Activated CD8-positive, alpha-beta T cell treated with anti-CD3 and anti-CD28 coated beads, Interleukin-2, amount 10 ng/mL, durations not matched to agents 7 days and 5 days (primary cell): ENCODE results near the gene PDPR. TPM values are rescaled to one million over a fixed set of nuclear protein-coding genes. Genes with fewer than 3 reads are reported as not detected.
"Not testable (repeated sequence)": the region's sequence is repeated elsewhere in the genome, so short reads cannot be mapped to it uniquely, and the experiment has no call there.

Source experiments
- ATAC-seq: fragments of 150-1000 bp; cut with Tn5 transposase; one replicate; pipeline ENCODE4 v1.10.0; 2021; ENCODE audit warnings: moderate library complexity
- CTCF ChIA-PET: fragments of 350-600 bp; sonication (Branson Sonifier 250); formaldehyde crosslinking; loops from one replicate; lab custom pipeline; 2021; ENCODE audit warnings: antibody characterized with exemption; lab: Charles Lee
- POLR2A ChIA-PET: fragments of 350-600 bp; sonication (Branson Sonifier 250); formaldehyde crosslinking; loops from one replicate; lab custom pipeline; 2021; ENCODE audit warnings: antibody characterized with exemption; lab: Charles Lee
- DNase-seq: peaks from one replicate; pipeline ENCODE4 v3.0.0-alpha.2; 2020
- H3K27ac Mint-ChIP-seq: one replicate; pipeline ENCODE4 v1.8.0; 2021; ENCODE audit warnings: mild to moderate bottlenecking, mixed read lengths
- H3K27me3 Mint-ChIP-seq: one replicate; pipeline ENCODE4 v1.8.0; 2021; ENCODE audit warnings: low read depth, mixed read lengths
- H3K36me3 Mint-ChIP-seq: one replicate; pipeline ENCODE4 v1.8.0; 2021; ENCODE audit warnings: low read depth, mixed read lengths
- H3K4me1 Mint-ChIP-seq: one replicate; pipeline ENCODE4 v1.8.0; 2021; ENCODE audit warnings: low read depth, mixed read lengths
- H3K4me3 Mint-ChIP-seq: one replicate; pipeline ENCODE4 v1.8.0; 2021; ENCODE audit warnings: mild to moderate bottlenecking, mixed read lengths
- H3K9me3 Mint-ChIP-seq: one replicate; pipeline ENCODE4 v1.8.0; 2022; ENCODE audit warnings: mixed read lengths; ENCODE audit not compliant: insufficient read depth
- total RNA-seq, 2 experiments: library from RNA; stranded (reverse); gene quantifications; one replicate each; pipeline ENCODE4 v1.2.3, GENCODE V29; 2021

The PDPR gene
- total RNA-seq, 2 experiments from 2014 or later: 22.8 to 23.3 TPM

DNA sequence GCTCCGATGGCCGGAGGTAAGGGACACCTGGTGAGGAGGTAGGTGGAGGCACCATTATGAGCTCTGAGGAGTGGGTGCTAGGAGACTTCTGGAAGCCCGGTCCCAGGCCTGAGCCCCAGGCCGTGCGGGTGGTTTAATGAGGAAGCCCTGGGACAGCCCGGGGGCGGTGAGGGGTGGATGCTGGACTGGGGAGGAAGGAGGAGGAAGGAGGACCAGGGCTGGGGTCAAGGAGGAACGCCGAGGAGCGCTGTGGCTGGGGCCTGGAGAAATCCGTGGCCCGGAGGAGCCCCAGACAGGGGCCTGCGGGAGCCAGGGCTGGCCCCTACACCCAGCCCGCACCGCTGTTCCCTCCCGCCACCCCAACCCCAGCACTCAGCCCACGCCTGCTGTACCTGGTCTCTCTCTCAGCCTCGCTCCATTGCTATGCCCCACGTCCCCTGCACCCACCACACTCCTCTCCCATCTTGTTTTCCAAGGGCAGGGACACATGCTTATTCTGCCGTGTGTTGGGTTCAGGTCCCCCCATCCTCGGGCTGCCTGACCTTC lies 60.3 kb downstream of the PDPR start:
- H3K36me3 Mint-ChIP-seq, DNase-seq, H3K4me1 Mint-ChIP-seq, H3K9me3 Mint-ChIP-seq, POLR2A ChIA-PET, H3K4me3 Mint-ChIP-seq, CTCF ChIA-PET, H3K27me3 Mint-ChIP-seq, ATAC-seq, H3K27ac Mint-ChIP-seq: not testable (repeated sequence)

DNA sequence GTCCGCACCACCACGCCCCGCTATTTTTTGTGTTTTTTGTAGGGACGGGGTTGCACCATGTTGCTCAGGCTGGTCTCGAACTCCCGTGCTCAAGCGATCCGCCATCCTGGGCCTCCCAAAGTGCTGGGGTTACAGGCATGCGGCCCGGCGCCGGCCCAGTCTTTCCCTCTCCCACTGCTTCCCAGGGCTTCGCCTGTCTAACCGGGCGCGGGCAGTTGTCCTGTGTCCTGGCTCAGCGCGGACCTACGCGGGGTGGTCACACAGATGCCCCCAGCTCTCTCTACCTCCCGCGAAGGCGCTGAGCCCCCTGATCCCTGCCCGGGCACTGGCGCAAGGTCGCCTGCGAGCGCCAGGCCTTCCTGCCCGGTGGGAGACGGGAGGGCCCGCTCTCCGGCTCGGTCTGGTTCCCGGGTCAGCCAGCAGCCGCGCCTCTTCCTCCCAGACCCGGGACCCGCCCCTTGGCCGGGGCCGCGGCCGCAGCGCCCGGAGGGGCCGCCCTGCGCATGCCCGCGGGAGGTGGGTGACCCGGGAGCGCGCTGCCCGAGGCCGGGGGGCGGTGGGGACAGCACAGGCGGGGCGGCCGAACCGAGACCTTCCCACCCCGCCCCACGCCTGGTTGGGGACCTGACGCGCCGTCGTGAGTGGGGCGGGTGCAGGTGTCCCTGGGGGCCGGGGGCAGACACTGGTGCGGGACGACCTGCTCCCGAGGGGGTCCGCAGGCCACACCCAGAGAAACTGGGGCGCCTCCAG lies 73.9 kb downstream of the PDPR start:
- H3K4me3 Mint-ChIP-seq, CTCF ChIA-PET, POLR2A ChIA-PET, H3K4me1 Mint-ChIP-seq, H3K27ac Mint-ChIP-seq, H3K27me3 Mint-ChIP-seq, H3K9me3 Mint-ChIP-seq, H3K36me3 Mint-ChIP-seq, DNase-seq: not testable (repeated sequence)
- ATAC-seq: peak; percentile 50

DNA sequence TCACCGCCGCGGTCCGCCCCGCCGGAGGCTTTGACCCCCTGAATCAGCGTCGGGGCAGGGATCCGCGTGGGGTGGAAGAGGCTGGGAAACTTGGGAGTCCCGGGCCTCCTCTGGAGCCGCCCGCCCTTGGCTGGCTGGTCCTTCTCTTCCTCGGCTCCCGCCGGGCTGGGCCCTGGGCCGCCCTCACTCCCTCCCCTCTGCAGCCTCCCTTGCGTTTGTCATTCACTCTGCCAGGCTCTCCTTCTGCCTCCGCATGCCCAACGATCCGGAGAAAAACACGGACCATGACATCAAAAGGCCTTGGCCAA lies 74.4 kb downstream of the PDPR start:
- POLR2A ChIA-PET, DNase-seq, H3K9me3 Mint-ChIP-seq, CTCF ChIA-PET, H3K4me3 Mint-ChIP-seq, H3K4me1 Mint-ChIP-seq, H3K27me3 Mint-ChIP-seq, H3K27ac Mint-ChIP-seq, H3K36me3 Mint-ChIP-seq: not testable (repeated sequence)
- peak; percentile 21 for ATAC-seq

DNA sequence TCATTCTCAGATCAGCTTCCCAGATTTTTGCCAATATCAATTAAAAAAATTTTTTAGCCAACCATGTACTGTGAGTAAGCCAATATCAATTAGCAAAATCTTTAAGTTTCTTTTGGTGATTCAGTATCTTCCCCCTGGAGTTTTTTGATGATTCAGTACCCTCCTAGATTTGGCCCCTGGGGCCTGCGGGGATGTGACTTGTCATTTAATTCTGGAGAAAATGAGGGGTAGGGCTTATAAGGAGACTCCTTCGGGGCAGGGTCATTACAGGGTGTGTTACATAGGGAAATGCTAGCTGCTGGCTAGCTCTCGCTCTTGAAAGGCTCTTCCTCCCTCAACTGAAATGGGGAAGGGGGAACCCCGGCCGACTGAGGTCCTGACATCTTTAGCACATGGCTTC lies 76.4 kb downstream of the PDPR start:
- H3K36me3 Mint-ChIP-seq, POLR2A ChIA-PET, DNase-seq, H3K27me3 Mint-ChIP-seq, ATAC-seq, H3K9me3 Mint-ChIP-seq, H3K4me3 Mint-ChIP-seq, CTCF ChIA-PET, H3K27ac Mint-ChIP-seq, H3K4me1 Mint-ChIP-seq: not testable (repeated sequence)

DNA sequence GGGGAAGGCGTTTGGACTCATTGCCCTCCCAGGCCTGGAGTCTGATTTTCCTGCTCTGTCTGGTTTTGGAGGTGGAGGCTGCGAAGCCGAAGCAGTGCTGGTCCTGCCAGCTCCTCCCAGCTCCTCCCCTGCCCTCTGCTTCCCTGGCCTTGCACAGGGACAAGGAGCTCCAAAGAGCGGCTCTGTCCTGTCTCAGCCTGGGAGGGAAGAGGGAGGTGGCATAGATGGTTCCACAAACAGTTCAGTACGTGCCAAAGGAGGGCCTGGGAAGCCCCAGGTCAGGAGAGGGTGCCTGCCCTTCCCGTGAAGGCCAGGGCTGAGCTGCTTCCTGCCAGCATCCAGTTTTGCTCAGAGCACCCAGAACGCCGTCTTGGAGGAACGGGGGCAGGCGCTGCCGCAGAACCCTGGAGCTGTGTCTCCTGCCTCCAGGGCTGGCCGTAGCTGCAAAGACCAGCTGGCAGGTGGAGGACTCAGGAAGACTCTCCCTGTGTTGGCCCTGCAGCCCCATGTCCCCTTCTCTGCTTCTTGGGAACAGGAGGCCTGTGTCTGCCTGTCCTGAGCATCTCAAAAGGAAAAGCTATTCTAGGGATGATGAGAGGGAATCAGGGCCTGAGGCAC lies 82.7 kb downstream of the PDPR start:
- H3K4me3 Mint-ChIP-seq, POLR2A ChIA-PET, DNase-seq, H3K27ac Mint-ChIP-seq, H3K27me3 Mint-ChIP-seq, ATAC-seq, H3K4me1 Mint-ChIP-seq, CTCF ChIA-PET, H3K9me3 Mint-ChIP-seq, H3K36me3 Mint-ChIP-seq: not testable (repeated sequence)

DNA sequence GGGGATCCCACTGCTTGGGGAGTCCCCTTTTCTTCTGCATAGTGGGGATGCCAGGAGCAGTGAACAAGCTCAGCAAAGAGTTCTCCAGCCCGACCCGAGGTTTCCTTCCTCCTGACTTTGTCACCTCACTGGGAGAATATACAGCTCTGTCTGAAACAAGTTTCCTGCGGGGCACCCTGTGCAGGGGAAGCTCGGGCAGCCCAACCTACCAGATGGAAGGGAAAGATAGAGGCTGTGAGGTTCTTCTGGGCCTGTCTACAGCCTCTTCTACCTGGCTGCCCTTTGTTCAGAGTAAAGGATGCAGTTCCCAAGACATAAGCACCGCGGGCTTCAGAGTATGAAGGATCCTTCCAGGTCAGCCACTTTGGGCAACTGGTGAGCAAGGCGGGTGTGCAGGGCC lies 83.5 kb downstream of the PDPR start:
- CTCF ChIA-PET, H3K27me3 Mint-ChIP-seq: not testable (repeated sequence)

DNA sequence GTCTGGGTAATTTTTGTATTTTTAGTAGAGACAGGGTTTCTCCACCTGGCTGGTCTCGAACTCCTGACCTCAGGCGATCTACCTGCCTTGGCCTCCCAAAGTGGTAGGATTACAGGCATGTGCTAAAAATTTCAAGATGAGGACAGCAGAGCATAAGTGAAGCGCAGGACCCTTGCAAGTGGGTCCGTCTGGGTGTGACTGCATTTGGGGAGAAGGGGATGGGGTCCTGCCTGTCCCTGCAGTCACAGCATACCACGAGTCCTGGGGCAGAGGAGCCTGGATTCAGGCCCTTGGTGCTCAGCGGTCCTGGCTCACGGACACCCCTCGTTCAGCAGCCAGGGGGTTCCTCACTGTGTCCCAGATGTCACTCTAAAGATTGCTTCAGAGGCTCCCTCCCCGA lies 84.1 kb downstream of the PDPR start:
- H3K36me3 Mint-ChIP-seq, H3K27ac Mint-ChIP-seq, H3K4me3 Mint-ChIP-seq, H3K9me3 Mint-ChIP-seq, CTCF ChIA-PET, DNase-seq, H3K27me3 Mint-ChIP-seq, ATAC-seq, POLR2A ChIA-PET, H3K4me1 Mint-ChIP-seq: not testable (repeated sequence)

More for the DNA sequence above, 83.5 kb downstream of the PDPR start:
- POLR2A ChIA-PET, DNase-seq, H3K9me3 Mint-ChIP-seq, H3K36me3 Mint-ChIP-seq, H3K27ac Mint-ChIP-seq, H3K4me1 Mint-ChIP-seq, H3K4me3 Mint-ChIP-seq, ATAC-seq: not testable (repeated sequence)

DNA sequence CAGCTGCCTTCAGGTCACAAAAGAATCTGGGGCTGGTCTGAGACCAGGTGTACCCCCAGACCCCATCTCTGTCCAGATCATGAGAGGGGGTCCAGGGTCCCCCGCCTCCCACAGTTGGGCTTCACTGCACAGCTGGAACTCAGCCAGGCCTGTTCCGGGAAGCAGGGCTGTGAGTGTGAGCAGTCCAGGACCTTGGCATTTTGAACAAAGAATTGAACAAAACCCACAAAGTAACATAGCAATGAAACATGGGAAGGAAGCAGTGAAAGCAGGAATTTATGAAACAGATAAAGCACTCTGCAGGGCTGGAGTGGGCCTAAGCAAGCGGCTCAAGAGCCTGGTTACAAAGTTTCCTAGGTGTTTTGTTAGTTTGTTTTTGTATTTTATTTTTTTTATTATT lies 84.5 kb downstream of the PDPR start:
- ATAC-seq, DNase-seq, H3K4me1 Mint-ChIP-seq, H3K27ac Mint-ChIP-seq, POLR2A ChIA-PET, CTCF ChIA-PET, H3K27me3 Mint-ChIP-seq, H3K9me3 Mint-ChIP-seq, H3K36me3 Mint-ChIP-seq, H3K4me3 Mint-ChIP-seq: not testable (repeated sequence)

DNA sequence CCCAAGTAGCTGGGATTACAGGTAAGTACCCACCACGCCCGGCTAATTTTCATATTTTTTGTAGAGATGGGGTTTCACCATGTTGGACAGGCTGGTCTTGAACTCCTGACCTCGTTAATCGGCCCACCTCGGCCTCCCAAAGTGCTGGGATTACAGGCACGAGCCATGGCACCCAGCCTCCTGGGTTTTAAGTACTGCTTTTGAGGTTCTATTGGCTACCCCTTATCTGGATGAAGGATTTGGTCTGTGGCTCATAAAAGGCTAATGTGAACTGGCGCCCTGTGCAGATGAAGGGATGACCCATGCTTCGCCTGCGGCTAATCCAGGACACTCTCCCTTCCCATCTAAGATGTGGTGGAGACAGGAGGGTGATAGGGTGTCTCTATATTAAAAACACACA lies 85.0 kb downstream of the PDPR start:
- H3K36me3 Mint-ChIP-seq, CTCF ChIA-PET, ATAC-seq, POLR2A ChIA-PET, H3K4me3 Mint-ChIP-seq, H3K4me1 Mint-ChIP-seq, H3K27me3 Mint-ChIP-seq, H3K9me3 Mint-ChIP-seq, H3K27ac Mint-ChIP-seq, DNase-seq: not testable (repeated sequence)

DNA sequence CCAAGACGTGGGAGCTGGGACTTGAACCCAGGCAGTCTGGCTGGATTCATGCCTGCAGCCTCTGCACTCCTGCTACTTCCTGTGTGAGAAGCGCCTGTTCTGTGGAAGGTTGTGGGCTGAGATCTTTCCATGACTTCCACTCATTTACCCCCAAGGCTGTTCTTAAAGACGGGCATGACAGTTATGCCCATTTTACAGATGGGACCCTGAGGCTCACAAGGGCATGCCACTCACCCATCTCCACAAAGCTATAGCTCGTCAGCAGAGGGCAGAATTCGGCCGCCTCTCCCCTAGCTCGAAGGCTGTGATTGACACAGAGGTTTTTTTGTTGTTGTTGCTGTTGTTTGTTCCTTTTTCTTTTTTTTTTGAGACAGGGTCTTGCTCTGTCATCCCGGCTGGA lies 85.9 kb downstream of the PDPR start:
- H3K4me1 Mint-ChIP-seq, H3K27me3 Mint-ChIP-seq, H3K4me3 Mint-ChIP-seq, H3K9me3 Mint-ChIP-seq, CTCF ChIA-PET, H3K36me3 Mint-ChIP-seq, H3K27ac Mint-ChIP-seq, ATAC-seq, DNase-seq, POLR2A ChIA-PET: not testable (repeated sequence)

DNA sequence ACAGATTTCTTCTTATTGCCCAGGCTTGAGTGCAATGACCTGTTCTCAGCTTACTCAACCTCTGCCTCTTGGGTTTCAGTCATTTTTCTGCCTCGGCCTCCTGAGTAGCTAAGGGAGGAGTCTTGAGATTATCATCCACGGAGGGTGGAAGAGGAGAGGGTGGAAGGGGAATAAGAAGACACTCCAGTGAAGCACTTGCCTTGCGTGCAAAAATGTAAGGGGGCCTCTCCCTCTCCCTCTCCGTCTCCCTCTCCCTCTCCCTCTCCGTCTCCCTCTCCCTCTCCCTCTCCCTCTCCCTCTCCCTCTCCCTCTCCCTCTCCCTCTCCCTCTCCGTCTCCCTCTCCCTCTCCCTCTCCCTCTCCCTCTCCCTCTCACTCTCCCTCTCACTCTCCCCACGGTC lies 89.4 kb downstream of the PDPR start:
- H3K36me3 Mint-ChIP-seq: peaks cover 13% of the 10 kb centered on the region
- POLR2A ChIA-PET, H3K4me1 Mint-ChIP-seq, CTCF ChIA-PET, ATAC-seq, H3K9me3 Mint-ChIP-seq, H3K27me3 Mint-ChIP-seq, DNase-seq, H3K27ac Mint-ChIP-seq, H3K4me3 Mint-ChIP-seq: not testable (repeated sequence)

DNA sequence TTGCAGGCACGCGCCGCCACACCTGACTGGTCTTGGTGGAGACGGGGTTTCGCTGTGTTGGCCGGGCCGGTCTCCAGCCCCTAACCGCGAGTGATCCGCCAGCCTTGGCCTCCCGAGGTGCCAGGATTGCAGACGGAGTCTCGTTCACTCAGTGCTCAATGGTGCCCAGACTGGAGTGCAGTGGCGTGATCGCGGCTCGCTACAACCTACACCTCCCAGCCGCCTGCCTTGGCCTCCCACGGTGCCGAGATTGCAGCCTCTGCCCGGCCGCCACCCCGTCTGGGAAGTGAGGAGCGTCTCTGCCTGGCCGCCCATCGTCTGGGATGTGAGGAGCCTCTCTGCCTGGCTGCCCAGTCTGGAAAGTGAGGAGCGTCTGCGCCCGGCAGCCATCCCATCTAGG lies 89.9 kb downstream of the PDPR start:
- H3K4me1 Mint-ChIP-seq, DNase-seq, H3K4me3 Mint-ChIP-seq, H3K27ac Mint-ChIP-seq, ATAC-seq, POLR2A ChIA-PET, CTCF ChIA-PET, H3K9me3 Mint-ChIP-seq, H3K27me3 Mint-ChIP-seq: not testable (repeated sequence)
- H3K36me3 Mint-ChIP-seq: peaks cover 13% of the 10 kb centered on the region
